ENCODE measurements around the gene FCGR2B. TPM values are rescaled to one million over a fixed set of nuclear protein-coding genes. Genes with fewer than 3 reads are reported as not detected.
A peak's percentile ranks its signal among the peaks of the same experiment; 100 is the strongest.

Gene FCGR2B
- total RNA-seq, 1 experiment from 2014 or later = not detected

DNA sequence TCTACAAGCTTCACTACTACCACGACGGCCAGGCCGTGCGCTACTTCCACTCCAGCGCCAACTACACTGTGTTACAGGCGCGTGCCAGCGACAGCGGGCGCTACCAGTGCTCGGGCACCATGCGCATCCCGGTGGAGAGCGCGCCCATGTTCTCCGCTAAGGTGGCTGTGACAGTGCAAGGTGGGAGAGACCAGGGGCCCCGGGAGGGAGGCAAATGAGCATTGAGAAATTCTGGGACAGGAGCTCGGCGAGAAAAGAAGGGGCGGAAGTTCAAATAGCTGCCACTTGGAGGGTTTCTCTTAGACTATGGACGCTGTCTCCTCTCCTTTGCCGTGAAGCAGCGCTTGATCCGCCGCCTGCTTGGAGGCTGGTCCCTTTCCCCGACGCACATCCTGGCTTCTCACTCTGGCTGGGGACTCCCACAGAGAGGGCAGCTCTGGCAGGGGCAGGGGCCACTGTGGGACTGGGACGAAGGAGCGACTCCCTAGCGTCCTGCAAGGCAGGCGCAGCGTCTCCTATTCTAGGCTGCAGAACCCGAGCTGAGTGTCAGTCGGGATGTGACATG, 63.0 kb downstream of the FCGR2B start:
- Histone ChIP-seq H3K4me1 (ENCODE audit: insufficient read depth, low read length) (peaks cover 77% of the 10 kb centered on the region), H3K9ac (ENCODE audit: low read length) (peak overlapping the region; percentile 84), H3K4me2 (ENCODE audit: low read length) (peak overlapping the region; percentile 99), H3K27ac (ENCODE audit: low read length) (peak overlapping the region; percentile 72), H3K79me2 (ENCODE audit: low read length) (peaks cover 23% of the 10 kb centered on the region), H4K20me1 (ENCODE audit: low read length) (no peaks in the 10 kb centered on the region), H3K27me3 (ENCODE audit: low read length) (no peaks in the 10 kb centered on the region), H3F3A (ENCODE audit: low read length, unreplicated experiment) (no peaks in the 10 kb centered on the region), H2AFZ (ENCODE audit: low read length) (peak overlapping the region; percentile 87), H3K9me2 (replicated peaks; ENCODE audit: low read length) (no peaks in the 10 kb centered on the region), H3K4me3 (ENCODE audit: low read length) (peak overlapping the region; percentile 85), H3K36me3 (ENCODE audit: low read depth, low read length) (no peaks in the 10 kb centered on the region), H3K9me3 (ENCODE audit: low read length) (no peaks in the 10 kb centered on the region)
- ATAC-seq = peak; percentile 23
- CTCF ChIA-PET = interaction anchor here (0.6 to 1.3 kb wide), 3 partner anchors 12 to 501 kb away, joined by 5 to 15 read pairs (median 12); no protein-coding TSS in a partner anchor
- BruUV-seq (replicated peaks) = TSS peak; percentile 63
- POLR2A ChIA-PET (ENCODE audit: unreplicated experiment) = no interaction called here
- TF ChIP-seq CTCF (conservative IDR thresholded peaks at IDR 0.05; ENCODE audit: low read depth, low read length) (no peak), EZH2 (IDR thresholded peaks at IDR 0.05; ENCODE audit: low read length, unreplicated experiment) (no peak), EZH2phosphoT487 (IDR thresholded peaks at IDR 0.05; ENCODE audit: borderline replicate concordance, low read length) (no peak)
- intact Hi-C loops (cut with micrococcal nuclease) = no loop called here
- peak; percentile 52 for DNase-seq

DNA sequence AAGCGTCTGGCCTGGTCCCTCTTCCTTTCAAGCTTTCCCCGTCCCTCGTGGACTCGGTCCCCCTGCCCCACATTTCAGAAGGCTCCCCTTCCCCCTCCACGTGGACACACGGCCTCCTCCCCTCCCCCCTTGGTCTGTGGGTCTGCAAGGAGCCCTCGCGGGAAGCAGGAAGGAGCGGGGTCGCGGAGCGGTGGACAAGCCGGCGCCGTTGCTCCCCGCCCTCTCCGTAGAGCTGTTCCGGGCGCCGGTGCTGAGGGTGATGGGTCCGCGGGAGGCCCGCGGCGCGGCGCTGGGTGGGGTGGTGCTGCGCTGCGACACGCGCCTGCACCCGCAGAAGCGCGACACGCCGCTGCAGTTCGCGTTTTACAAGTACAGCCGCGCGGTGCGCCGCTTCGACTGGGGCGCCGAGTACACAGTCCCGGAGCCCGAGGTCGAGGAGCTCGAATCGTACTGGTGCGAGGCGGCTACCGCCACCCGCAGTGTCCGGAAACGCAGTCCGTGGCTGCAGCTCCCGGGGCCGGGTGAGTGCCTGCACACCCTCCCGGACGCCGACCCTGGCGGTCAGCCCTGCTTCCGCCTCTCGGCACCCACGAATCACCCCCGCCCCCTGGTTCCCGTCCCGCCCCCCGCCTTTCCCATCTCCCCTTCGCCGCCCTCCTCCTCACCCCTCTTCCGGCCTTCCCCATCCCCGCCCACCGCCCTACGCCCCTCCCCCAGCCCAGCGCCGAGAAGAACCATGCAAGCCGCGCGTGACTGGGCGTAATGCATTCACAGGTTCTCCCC, 63.7 kb downstream of the FCGR2B start:
- Histone ChIP-seq H3K27ac (ENCODE audit: low read length) (peak overlapping the region; percentile 72), H3F3A (ENCODE audit: low read length, unreplicated experiment) (no peaks in the 10 kb centered on the region), H3K4me2 (ENCODE audit: low read length) (peak overlapping the region; percentile 99), H3K9me2 (replicated peaks; ENCODE audit: low read length) (no peaks in the 10 kb centered on the region), H4K20me1 (ENCODE audit: low read length) (no peaks in the 10 kb centered on the region), H3K79me2 (ENCODE audit: low read length) (peaks cover 23% of the 10 kb centered on the region), H2AFZ (ENCODE audit: low read length) (peak overlapping the region; percentile 87), H3K4me3 (ENCODE audit: low read length) (peak overlapping the region; percentile 85), H3K27me3 (ENCODE audit: low read length) (no peaks in the 10 kb centered on the region), H3K9ac (ENCODE audit: low read length) (peak overlapping the region; percentile 85), H3K4me1 (ENCODE audit: insufficient read depth, low read length) (peaks cover 77% of the 10 kb centered on the region), H3K9me3 (ENCODE audit: low read length) (no peaks in the 10 kb centered on the region), H3K36me3 (ENCODE audit: low read depth, low read length) (no peaks in the 10 kb centered on the region)
- TF ChIP-seq EZH2 (IDR thresholded peaks at IDR 0.05; ENCODE audit: low read length, unreplicated experiment) = no peak
- TF ChIP-seq CTCF (conservative IDR thresholded peaks at IDR 0.05; ENCODE audit: low read depth, low read length) = no peak
- peak; percentile 81 for TF ChIP-seq EZH2phosphoT487 (IDR thresholded peaks at IDR 0.05; ENCODE audit: borderline replicate concordance, low read length)
- BruUV-seq (replicated peaks) = no TSS peak
- ATAC-seq (peak; percentile 62), DNase-seq (peak; percentile 81)
- ChIA-PET CTCF (interaction anchor here (1.0 to 1.3 kb wide), 2 partner anchors 12 to 15 kb away, joined by 5 to 15 read pairs; no protein-coding TSS in a partner anchor), POLR2A (ENCODE audit: unreplicated experiment) (interaction anchor here (1.1 kb wide), 1 partner anchor 11 kb away, joined by 4 read pairs; no protein-coding TSS in a partner anchor)
- intact Hi-C loops (cut with micrococcal nuclease) = no loop called here

Measured in PC-3 (cell line).